ENCODE results near the gene SRSF2. TPM values are rescaled to one million over a fixed set of nuclear protein-coding genes. Genes with fewer than 3 reads are reported as not detected.

Gene SRSF2
- total and polyA plus RNA-seq, 9 of the 15 experiments (the other 6 are each of a cell fraction or from before 2014, with no cell fraction given): 161 to 583 (median 393) TPM

DNA sequence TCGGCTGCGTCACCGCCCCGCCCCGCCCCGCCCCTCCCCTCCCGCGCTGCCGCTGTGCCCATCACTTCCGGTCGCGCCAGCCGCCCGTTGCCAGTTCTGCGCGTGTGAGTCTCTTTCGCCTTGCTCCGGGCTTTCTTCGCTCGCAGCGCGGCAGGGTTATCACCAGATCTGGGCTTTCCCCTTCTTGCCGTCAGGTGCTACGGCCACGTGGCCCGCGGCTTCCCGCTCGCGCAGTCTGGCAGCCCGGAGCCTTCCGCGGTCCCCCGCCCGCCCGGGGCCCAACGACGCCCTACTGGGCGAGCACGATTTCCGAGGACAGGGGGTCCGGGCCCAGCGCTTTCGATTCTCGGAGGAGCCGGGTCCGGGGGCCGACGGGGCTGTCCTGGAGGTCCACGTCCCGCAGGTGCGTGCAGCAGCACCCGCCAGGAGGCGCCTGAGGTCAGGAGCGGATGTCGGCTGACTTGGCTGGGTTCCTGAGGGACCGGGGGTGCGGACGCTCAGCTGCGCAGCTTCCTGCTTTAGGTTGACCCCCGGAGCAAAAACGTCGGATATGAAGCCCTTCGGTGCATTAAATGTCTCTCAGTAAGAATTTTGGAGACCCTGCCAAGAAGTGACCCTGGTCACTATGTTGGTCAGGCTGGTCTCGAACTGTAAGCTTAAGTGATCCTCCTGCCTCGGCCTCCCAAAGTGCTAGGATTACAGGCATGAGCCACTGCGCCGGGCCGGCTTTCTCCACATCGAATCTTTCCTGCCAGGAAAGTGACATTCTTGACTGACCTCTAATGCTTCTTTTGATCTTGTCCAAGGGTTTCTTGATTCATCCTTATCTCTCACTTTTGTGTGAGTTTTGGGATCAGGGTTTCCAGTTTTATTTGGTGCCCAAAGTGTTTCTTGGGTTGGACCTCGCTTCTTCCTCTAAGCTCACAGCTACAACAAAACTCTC, 10.1 kb downstream of the SRSF2 start, which contains the start of gene METTL23 (continued):
- TF ChIP-seq ZNF354B (CRISPR knock-in tag; IDR thresholded peaks at IDR 0.05) (no peak), HNRNPUL1 (IDR thresholded peaks at IDR 0.05; ENCODE audit: low read length) (no peak), CREB1 (IDR thresholded peaks at IDR 0.05) (no peak), CREB1 (CRISPR knock-in tag; IDR thresholded peaks at IDR 0.05) (no peak), ZNF764 (CRISPR knock-in tag; IDR thresholded peaks at IDR 0.05; ENCODE audit: low read depth) (no peak), ZNF445 (CRISPR knock-in tag; IDR thresholded peaks at IDR 0.05; ENCODE audit: low read depth) (no peak), FOXK2 (conservative IDR thresholded peaks at IDR 0.05 in 1 of 2, IDR thresholded peaks at IDR 0.05 in 1 of 2; ENCODE audit: low read depth in 2 of 2) (no peak), ZNF561 (CRISPR knock-in tag; conservative IDR thresholded peaks at IDR 0.05) (no peak), SMAD3 (CRISPR knock-in tag; conservative IDR thresholded peaks at IDR 0.05) (no peak), ATF1 (CRISPR knock-in tag; IDR thresholded peaks at IDR 0.05) (no peak), ATF1 (tag; IDR thresholded peaks at IDR 0.05) (peak; percentile 60), ZNF444 (CRISPR knock-in tag; IDR thresholded peaks at IDR 0.05) (no peak), MIER1 (IDR thresholded peaks at IDR 0.05; ENCODE audit: low read depth) (no peak), ZNF217 (CRISPR knock-in tag; IDR thresholded peaks at IDR 0.05) (no peak), POLR2AphosphoS2 (IDR thresholded peaks at IDR 0.05; ENCODE audit: low read length) (0 out of 2 replicates have a peak, but pooled peaks have one; percentile 36)
- TF ChIP-seq, protein P1, sequence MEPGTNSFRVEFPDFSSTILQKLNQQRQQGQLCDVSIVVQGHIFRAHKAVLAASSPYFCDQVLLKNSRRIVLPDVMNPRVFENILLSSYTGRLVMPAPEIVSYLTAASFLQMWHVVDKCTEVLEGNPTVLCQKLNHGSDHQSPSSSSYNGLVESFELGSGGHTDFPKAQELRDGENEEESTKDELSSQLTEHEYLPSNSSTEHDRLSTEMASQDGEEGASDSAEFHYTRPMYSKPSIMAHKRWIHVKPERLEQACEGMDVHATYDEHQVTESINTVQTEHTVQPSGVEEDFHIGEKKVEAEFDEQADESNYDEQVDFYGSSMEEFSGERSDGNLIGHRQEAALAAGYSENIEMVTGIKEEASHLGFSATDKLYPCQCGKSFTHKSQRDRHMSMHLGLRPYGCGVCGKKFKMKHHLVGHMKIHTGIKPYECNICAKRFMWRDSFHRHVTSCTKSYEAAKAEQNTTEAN (CRISPR knock-in tag; IDR thresholded peaks at IDR 0.05): no peak
- TF ChIP-seq, protein P2, sequence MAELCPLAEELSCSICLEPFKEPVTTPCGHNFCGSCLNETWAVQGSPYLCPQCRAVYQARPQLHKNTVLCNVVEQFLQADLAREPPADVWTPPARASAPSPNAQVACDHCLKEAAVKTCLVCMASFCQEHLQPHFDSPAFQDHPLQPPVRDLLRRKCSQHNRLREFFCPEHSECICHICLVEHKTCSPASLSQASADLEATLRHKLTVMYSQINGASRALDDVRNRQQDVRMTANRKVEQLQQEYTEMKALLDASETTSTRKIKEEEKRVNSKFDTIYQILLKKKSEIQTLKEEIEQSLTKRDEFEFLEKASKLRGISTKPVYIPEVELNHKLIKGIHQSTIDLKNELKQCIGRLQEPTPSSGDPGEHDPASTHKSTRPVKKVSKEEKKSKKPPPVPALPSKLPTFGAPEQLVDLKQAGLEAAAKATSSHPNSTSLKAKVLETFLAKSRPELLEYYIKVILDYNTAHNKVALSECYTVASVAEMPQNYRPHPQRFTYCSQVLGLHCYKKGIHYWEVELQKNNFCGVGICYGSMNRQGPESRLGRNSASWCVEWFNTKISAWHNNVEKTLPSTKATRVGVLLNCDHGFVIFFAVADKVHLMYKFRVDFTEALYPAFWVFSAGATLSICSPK (IDR thresholded peaks at IDR 0.05; ENCODE audit: borderline replicate concordance): no peak
- TF ChIP-seq, protein P3, sequence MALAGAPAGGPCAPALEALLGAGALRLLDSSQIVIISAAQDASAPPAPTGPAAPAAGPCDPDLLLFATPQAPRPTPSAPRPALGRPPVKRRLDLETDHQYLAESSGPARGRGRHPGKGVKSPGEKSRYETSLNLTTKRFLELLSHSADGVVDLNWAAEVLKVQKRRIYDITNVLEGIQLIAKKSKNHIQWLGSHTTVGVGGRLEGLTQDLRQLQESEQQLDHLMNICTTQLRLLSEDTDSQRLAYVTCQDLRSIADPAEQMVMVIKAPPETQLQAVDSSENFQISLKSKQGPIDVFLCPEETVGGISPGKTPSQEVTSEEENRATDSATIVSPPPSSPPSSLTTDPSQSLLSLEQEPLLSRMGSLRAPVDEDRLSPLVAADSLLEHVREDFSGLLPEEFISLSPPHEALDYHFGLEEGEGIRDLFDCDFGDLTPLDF (CRISPR knock-in tag; IDR thresholded peaks at IDR 0.05): peak; percentile 71
- TF ChIP-seq, protein P4, sequence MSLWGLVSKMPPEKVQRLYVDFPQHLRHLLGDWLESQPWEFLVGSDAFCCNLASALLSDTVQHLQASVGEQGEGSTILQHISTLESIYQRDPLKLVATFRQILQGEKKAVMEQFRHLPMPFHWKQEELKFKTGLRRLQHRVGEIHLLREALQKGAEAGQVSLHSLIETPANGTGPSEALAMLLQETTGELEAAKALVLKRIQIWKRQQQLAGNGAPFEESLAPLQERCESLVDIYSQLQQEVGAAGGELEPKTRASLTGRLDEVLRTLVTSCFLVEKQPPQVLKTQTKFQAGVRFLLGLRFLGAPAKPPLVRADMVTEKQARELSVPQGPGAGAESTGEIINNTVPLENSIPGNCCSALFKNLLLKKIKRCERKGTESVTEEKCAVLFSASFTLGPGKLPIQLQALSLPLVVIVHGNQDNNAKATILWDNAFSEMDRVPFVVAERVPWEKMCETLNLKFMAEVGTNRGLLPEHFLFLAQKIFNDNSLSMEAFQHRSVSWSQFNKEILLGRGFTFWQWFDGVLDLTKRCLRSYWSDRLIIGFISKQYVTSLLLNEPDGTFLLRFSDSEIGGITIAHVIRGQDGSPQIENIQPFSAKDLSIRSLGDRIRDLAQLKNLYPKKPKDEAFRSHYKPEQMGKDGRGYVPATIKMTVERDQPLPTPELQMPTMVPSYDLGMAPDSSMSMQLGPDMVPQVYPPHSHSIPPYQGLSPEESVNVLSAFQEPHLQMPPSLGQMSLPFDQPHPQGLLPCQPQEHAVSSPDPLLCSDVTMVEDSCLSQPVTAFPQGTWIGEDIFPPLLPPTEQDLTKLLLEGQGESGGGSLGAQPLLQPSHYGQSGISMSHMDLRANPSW (CRISPR knock-in tag; IDR thresholded peaks at IDR 0.05): no peak
- TF ChIP-seq, protein P5, sequence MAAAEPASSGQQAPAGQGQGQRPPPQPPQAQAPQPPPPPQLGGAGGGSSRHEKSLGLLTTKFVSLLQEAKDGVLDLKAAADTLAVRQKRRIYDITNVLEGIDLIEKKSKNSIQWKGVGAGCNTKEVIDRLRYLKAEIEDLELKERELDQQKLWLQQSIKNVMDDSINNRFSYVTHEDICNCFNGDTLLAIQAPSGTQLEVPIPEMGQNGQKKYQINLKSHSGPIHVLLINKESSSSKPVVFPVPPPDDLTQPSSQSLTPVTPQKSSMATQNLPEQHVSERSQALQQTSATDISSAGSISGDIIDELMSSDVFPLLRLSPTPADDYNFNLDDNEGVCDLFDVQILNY (CRISPR knock-in tag; IDR thresholded peaks at IDR 0.05): no peak

Data from K562 (cell line).